ENCODE data around the gene VILL. TPM values are rescaled to one million over a fixed set of nuclear protein-coding genes. Genes with fewer than 3 reads are reported as not detected.

VILL gene
- total RNA-seq, 1 experiment from 2014 or later: 1.2 TPM

DNA sequence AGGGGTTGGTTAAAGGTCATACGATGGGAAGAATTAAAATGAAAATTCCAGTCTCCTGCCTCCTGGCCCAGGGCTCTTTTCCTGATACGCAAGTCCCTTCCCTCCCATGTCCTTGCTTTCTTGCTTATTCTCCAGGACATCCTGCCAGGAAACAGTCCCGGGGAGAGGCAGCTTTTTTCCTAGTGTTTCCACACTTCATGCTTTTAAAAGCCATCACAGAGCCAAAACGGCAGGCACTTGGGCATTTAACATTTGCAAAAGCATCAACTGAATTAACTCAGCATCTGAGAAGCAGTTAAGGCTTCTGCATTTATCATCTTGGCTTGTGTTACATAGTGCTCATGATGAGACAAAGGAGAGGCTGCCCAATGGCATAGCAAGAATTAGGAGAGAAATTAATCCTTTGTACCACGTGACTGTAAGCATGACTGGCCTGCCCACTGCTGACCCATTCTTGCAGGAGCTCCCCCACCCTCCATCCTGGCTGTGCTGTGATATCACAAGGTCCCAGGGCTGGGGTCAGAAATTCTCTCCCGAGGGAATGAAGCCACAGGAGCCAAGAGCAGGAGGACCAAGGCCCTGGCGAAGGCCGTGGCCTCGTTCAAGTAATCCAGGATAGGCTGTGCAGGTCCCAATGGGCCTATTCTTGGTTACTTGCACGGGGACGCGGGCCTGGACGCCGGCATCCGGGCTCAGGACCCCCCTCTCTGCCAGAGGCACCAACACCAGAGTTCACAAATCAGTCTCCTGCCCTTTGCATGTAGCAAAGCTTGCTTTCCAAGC, 21.6 kb upstream of the VILL start:
- ChIA-PET CTCF (interaction anchor here (0.8 kb wide), 1 partner anchor 111 kb away, joined by 4 read pairs; no protein-coding TSS in a partner anchor), POLR2A (no interaction called here), RAD21 (ENCODE audit: low non-redundant PET in 1 of 2, low total read pairs in 2 of 2, uncharacterized antibody in 2 of 2, unreplicated experiment in 2 of 2) (no interaction called here)
- intact Hi-C loops (cut with micrococcal nuclease): no loop called here
- no peak for ATAC-seq
- no peak for DNase-seq (ENCODE audit: low read depth, low spot score)
- no peaks in the 10 kb centered on the region for H3K27me3 ChIP-seq (ENCODE audit: insufficient read depth, low read length)
- TF ChIP-seq CTCF (IDR thresholded peaks at IDR 0.05 in 2 of 3, conservative IDR thresholded peaks at IDR 0.05 in 1 of 3; ENCODE audit: borderline replicate concordance in 1 of 3, insufficient read depth in 1 of 3, low read depth in 2 of 3, low read length in 2 of 3) (no peak), CEBPB (IDR thresholded peaks at IDR 0.05; ENCODE audit: low read depth) (no peak), TCF7L2 (IDR thresholded peaks at IDR 0.05; ENCODE audit: borderline replicate concordance, extremely low read depth, insufficient read depth, insufficient read length) (no peak), SP1 (IDR thresholded peaks at IDR 0.05; ENCODE audit: low read depth) (no peak), EZH2 (IDR thresholded peaks at IDR 0.05) (no peak), YY1 (IDR thresholded peaks at IDR 0.05; ENCODE audit: extremely low read depth, insufficient replicate concordance, low read depth, low read length) (no peak), EZH2phosphoT487 (IDR thresholded peaks at IDR 0.05; ENCODE audit: borderline replicate concordance) (no peak), FOSL1 (IDR thresholded peaks at IDR 0.05; ENCODE audit: low read depth) (no peak), ZBTB33 (IDR thresholded peaks at IDR 0.05; ENCODE audit: extremely low read depth, insufficient replicate concordance, low read length) (no peak)
- TF ChIP-seq, protein P1, sequence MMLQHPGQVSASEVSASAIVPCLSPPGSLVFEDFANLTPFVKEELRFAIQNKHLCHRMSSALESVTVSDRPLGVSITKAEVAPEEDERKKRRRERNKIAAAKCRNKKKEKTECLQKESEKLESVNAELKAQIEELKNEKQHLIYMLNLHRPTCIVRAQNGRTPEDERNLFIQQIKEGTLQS (IDR thresholded peaks at IDR 0.05): no peak
- H3K9me2 ChIP-seq (ENCODE audit: insufficient read depth): no peaks in the 10 kb centered on the region
- no peak overlapping the region for H2AFZ ChIP-seq (ENCODE audit: low read depth, low read length, poor library complexity, severe bottlenecking)
- no peak overlapping the region for H3K4me2 ChIP-seq (ENCODE audit: low read length)
- 0 out of 2 replicates have a peak, but pooled peaks cover 5% of the 10 kb centered on the region for H4K20me1 ChIP-seq (ENCODE audit: insufficient read depth)
- H3K9ac ChIP-seq (ENCODE audit: low read length): no peak overlapping the region
- no peak overlapping the region for H3K27ac ChIP-seq (ENCODE audit: low read depth, low read length)
- no peaks in the 10 kb centered on the region for H3K36me3 ChIP-seq (ENCODE audit: control insufficient read depth in 1 of 2, insufficient read depth in 2 of 2, low read length in 2 of 2)
- no TSS peak for BruUV-seq (replicated peaks)
- H3K4me3 ChIP-seq (replicated peaks in 1 of 2; ENCODE audit: low read depth in 1 of 2, low read length in 2 of 2): no peak overlapping the region
- H3K9me3 ChIP-seq (ENCODE audit: control insufficient read depth in 1 of 2, insufficient read depth in 1 of 2, low read depth in 1 of 2, low read length in 2 of 2): no peaks in the 10 kb centered on the region
- H3K4me1 ChIP-seq (ENCODE audit: control insufficient read depth in 1 of 2, insufficient read depth in 2 of 2, low read length in 2 of 2): no peaks in the 10 kb centered on the region
- H3K79me2 ChIP-seq (ENCODE audit: insufficient read depth, low read length): no peaks in the 10 kb centered on the region
